ENCODE results near the gene MRC1. TPM values are rescaled to one million over a fixed set of nuclear protein-coding genes. Genes with fewer than 3 reads are reported as not detected.

MRC1 gene
- total RNA-seq: 0.57 and 16.2 TPM in 2 replicates

DNA sequence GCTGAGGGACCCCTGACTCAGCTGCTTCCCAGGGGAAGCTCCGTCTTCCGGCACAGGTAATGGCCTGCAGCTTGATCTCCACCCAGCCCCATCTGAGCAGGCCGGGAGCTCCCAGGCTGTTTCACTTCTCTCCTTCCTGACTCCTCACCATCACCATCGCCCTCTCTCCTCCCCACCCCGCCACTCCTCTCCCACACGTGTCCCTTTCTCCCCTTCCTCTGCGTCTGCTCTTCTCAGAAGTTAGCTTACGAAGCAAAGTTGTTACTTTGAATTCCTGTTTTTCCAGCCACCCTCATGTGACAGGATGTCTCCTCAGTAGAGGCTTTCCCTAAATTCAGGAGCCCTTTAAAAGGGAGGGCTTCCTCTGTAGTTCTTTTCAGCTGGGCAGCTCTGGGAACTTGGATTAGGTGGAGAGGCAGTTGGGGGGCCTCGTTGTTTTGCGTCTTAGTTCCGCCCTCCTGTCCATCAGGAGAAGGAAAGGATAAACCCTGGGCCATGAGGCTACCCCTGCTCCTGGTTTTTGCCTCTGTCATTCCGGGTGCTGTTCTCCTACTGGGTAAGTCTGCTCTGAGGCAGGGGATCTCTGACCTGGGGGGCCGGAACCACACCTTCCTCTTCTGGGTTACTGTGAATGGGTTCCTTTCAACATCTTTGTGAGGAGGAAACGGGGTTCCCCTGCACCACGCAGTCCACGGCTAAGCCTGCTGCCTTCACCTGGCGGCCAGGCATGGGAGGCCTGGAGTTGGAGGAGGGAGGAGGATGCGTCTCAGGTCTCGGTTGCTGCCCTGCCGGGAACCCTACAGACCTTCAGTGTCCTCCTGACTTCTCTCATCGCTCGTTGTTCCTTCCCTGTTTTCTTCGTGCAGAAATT is at the start of gene MRC1:
Gene MRC1 (plus strand): TSS at position 378 of the 871 bp plus-strand sequence. CDS start 118 bp downstream, at position 496.

DNA sequence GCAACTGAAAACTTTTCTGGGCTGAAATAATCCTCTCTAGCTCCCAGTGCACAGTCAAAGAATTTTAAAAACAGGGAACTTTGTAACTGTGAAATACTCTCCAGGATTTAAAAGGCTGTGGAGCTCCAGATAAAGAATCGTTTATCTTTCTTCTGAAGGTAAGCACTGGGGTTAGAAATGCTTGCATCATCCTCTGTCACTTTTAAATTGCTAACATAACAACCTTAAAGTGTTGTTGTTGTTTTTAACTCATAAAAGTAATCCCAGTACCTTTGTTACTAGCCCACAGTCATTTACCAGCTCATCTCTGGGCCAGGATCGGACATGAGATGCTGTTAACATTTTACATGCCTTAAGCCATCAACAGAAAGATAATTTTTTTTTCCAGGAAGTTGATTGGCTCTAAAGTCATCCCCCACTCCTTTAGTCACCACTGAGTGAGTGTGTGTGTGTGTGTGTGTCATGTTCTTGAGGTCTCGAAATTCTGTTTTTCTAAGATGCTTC is 142.8 kb downstream of the MRC1 start, which contains the start of gene SLC39A12:
Gene SLC39A12 (plus strand): TSS at position 51 of the 504 bp plus-strand sequence. CDS start 1,359 bp downstream, outside the sequence.

Small RNA genes lying within 50 kb of the gene (small RNA-seq; reads per million reads assigned to genes)
- gene MIR511: 45.6 reads per million, percentile 97 among the genes with 10 or more reads in this experiment

Other genes starting within 250 kb of the MRC1 start
- gene HACD1, start 192.0 kb upstream of the MRC1 start, total RNA-seq: 23.4 and 27.6 TPM in 2 replicates
- gene STAM, start 165.2 kb upstream of the MRC1 start, total RNA-seq: 28.6 and 35.8 TPM in 2 replicates
- 0.14 and 0.66 TPM in 2 replicates for gene TMEM236, start 57.1 kb upstream of the MRC1 start, total RNA-seq
- gene SLC39A12, start 142.6 kb downstream of the MRC1 start, total RNA-seq: not detected in 2 replicates